HepG2 (cell line): ENCODE measurements around the gene LONP1. TPM values are rescaled to one million over a fixed set of nuclear protein-coding genes. Genes with fewer than 3 reads are reported as not detected.

Experiments used
- ATAC-seq: fragments of 200-7000 bp; cut with Tn5 transposase; 3 replicates; pipeline ENCODE4 v1.9.1; 2020; ENCODE audit warnings: mild to moderate bottlenecking, moderate library complexity
- BruUV-seq: library from RNA; stranded (reverse); fragments of 400-500 nt; replicated peaks from 2 replicates; lab custom pipeline; 2021; lab: Mats Ljungman, UMichigan
- CTCF ChIA-PET: fragments of 300-600 bp; formaldehyde crosslinking; extraction: SDS; loops from one replicate; lab custom pipeline; 2021; ENCODE audit warnings: low total read pairs, inconsistent platforms, low intra/inter-chr PET ratio; lab: Yijun Ruan, JAX
- POLR2A ChIA-PET: fragments of 350-600 bp; sonication (Branson Sonifier 250); formaldehyde crosslinking; loops from one replicate; lab custom pipeline; 2020; ENCODE audit warnings: antibody characterized with exemption, inconsistent platforms; lab: Yijun Ruan, JAX
- DNase-seq: peaks from one replicate; pipeline ENCODE4 v3.0.0-alpha.2; 2015; ENCODE audit warnings: low spot score
- FAIRE-seq: peaks from 3 replicates; lab custom pipeline; 2011; peaks lifted over from hg19 to GRCh38; lab: Jason Lieb, UNC
- H2AFZ ChIP-seq: one replicate; pipeline ENCODE4 v1.6.1; 2011; ENCODE audit warnings: low read length, inconsistent platforms
- H3K27ac ChIP-seq: fragments of 300-600 bp; 3 replicates; pipeline ENCODE4 v1.8.0; 2011; ENCODE audit warnings: mixed run types, mild to moderate bottlenecking, mixed read lengths, low read length, inconsistent platforms; ENCODE audit not compliant: insufficient read depth; ENCODE audit errors: extremely low read length
- H3K27me3 ChIP-seq, 2 experiments: fragments of 200-600 bp in 1 of 2; 2 replicates in 1 of 2; 3 replicates in 1 of 2; pipeline versions ENCODE4 v1.6.0 to v1.8.0; 2011; ENCODE audit warnings: low read length in 2 of 2, mild to moderate bottlenecking in 2 of 2, moderate library complexity in 2 of 2, inconsistent platforms in 1 of 2; ENCODE audit not compliant: insufficient read depth in 2 of 2, control insufficient read depth in 1 of 2
- H3K36me3 ChIP-seq, 2 experiments: fragments of 200-600 bp in 1 of 2; replicated peaks in 1 of 2; 2 replicates in 1 of 2; 3 replicates in 1 of 2; pipeline versions ENCODE4 v1.5.1 to v1.8.0; 2011; ENCODE audit warnings: low read length in 2 of 2, inconsistent platforms in 1 of 2; ENCODE audit not compliant: insufficient read depth in 2 of 2, control insufficient read depth in 1 of 2
- H3K4me1 ChIP-seq: 2 replicates; pipeline ENCODE4 v1.5.1; 2012; ENCODE audit warnings: low read length, inconsistent platforms; ENCODE audit not compliant: insufficient read depth
- H3K4me2 ChIP-seq: 2 replicates; pipeline ENCODE4 v1.6.0; 2011; ENCODE audit warnings: low read depth, low read length, inconsistent platforms
- H3K4me3 ChIP-seq, 3 experiments: fragments of 200-600 bp in 1 of 3; sonication (generic), shearing (Covaris generic) in 1 of 3; replicated peaks in 1 of 3; 2 replicates each; pipeline ENCODE4 v1.5.1; 2011 to 2016; ENCODE audit warnings: low read length in 3 of 3, inconsistent platforms in 2 of 3, low read depth in 2 of 3, mild to moderate bottlenecking in 2 of 3, control low read depth in 1 of 3, mixed read lengths in 1 of 3; ENCODE audit not compliant: insufficient read depth in 1 of 3
- H3K79me2 ChIP-seq: one replicate; pipeline ENCODE4 v1.6.1; 2011; ENCODE audit warnings: low read length, inconsistent platforms; ENCODE audit not compliant: insufficient read depth
- H3K9ac ChIP-seq: 2 replicates; pipeline ENCODE4 v1.6.0; 2011; ENCODE audit warnings: mild to moderate bottlenecking, low read depth, low read length, inconsistent platforms; ENCODE audit not compliant: insufficient read depth
- H3K9me3 ChIP-seq: 2 replicates; pipeline ENCODE4 v1.5.1; 2012; ENCODE audit warnings: mild to moderate bottlenecking, low read length
- H4K20me1 ChIP-seq: 2 replicates; pipeline ENCODE4 v1.6.0; 2011; ENCODE audit warnings: inconsistent platforms, mild to moderate bottlenecking, low read length, moderate library complexity; ENCODE audit not compliant: insufficient read depth
- AGO2 ChIP-seq: fragments of 200-400 bp; formaldehyde crosslinking; optimal IDR thresholded peaks from 2 replicates; pipeline ENCODE3; 2017; ENCODE audit warnings: mild to moderate bottlenecking, low read depth, low read length, moderate library complexity
- SNAPC4 ChIP-seq: sonication (generic); formaldehyde crosslinking; IDR thresholded peaks from 2 replicates; pipeline ENCODE4 v1.4.0; 2020; ENCODE audit warnings: mild to moderate bottlenecking, missing genetic modification reagents
- WGBS: methylation state at CpG from one replicate; pipeline ENCODE4 v1.1.6; 2017; ENCODE audit warnings: low lambda C conversion rate; 5-methylcytosine and 5-hydroxymethylcytosine counted together
- in situ Hi-C: cut with HindIII; loops from 2 replicates; pipeline ENCODE4 v1.10.0; 2017; ENCODE audit warnings: low pct_unique_long_range_greater_than_20kb; ENCODE audit not compliant: extremely low pct_ligation_motif_present
- intact Hi-C: fragments of 100-400 bp; cut with micrococcal nuclease; formaldehyde crosslinking; loops from one replicate; pipeline ENCODE4 v1.10.0; 2022; ENCODE audit not compliant: unreplicated experiment
- polyA plus RNA-seq, 8 experiments: library from polyadenylated mRNA; depleted of rRNA in 3 of 8; stranded (reverse) in 7 of 8; unstranded in 1 of 8; fragments of >200 nt; fragmentation: Illumina TruSeq in 4 of 8; extraction: Trizol in 4 of 8; gene quantifications; 2 replicates each; pipeline versions ENCODE4 v1.2.1 to v1.2.3, GENCODE V29; 2011 to 2016; ENCODE audit warnings: low read depth in 4 of 8, missing spikeins in 1 of 8, mixed read lengths in 1 of 8; ENCODE audit not compliant: insufficient read depth in 1 of 8
- total RNA-seq, 5 experiments: library from RNA; depleted of rRNA; stranded (reverse); fragments of >200 nt; fragmentation: Illumina TruSeq; extraction: Trizol; gene quantifications; 2 replicates each; pipeline ENCODE4 v1.2.3, GENCODE V29; 2016; ENCODE audit warnings: low read depth in 1 of 5

The LONP1 gene
- total and polyA plus RNA-seq, 2 of the 13 experiments (the other 11 are each of a cell fraction or from before 2014, with no cell fraction given) = 59.5 to 76.8 TPM

DNA sequence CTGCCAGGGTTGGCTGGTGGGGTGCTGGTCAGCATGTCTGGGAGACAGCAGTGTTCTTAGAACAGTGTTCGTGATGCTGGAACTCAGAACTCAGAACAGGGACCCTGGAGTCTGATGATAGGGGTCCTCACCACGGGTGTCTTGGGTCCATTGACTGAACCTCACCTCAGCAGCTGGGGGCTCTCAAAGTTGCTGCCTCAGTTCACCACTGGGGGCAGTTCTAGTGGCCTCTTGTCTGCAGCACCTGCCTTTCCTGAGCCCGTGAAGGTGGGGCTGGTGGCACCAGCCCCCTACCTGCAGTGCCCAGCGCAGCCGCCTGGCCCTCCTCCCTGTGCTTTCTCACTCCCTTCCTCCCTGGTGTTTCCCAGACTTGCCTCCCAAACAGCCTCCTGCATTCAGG lies 68.6 kb downstream of the LONP1 start:
- peaks cover 35 to 85% of the 10 kb centered on the region in 2 experiments for H3K36me3 ChIP-seq

More for the DNA sequence above, 68.6 kb downstream of the LONP1 start:
- 96% methylated on average over 4 of the region's 5 CpGs for WGBS
- intact Hi-C loops = no loop called here
- CTCF ChIA-PET = no interaction called here
- POLR2A ChIA-PET = no interaction called here
- TF ChIP-seq AGO2 (peak; percentile 68), SNAPC4 (CRISPR knock-in tag) (no peak)
- DNase-seq (no peak), FAIRE-seq (no peak), ATAC-seq (peak; percentile 45)
- Histone ChIP-seq H3K27ac (no peak overlapping the region), H3K4me1 (no peaks in the 10 kb centered on the region), H3K9me3 (no peaks in the 10 kb centered on the region), H3K27me3 (no peaks in the 10 kb centered on the region), H3K4me3 (no peak overlapping the region), H2AFZ (no peak overlapping the region), H3K79me2 (peaks cover 8% of the 10 kb centered on the region), H4K20me1 (no peaks in the 10 kb centered on the region), H3K4me2 (no peak overlapping the region), H3K9ac (no peak overlapping the region)
- no TSS peak for BruUV-seq
- in situ Hi-C loops = no loop called here
